Osteoblast (primary cell): ENCODE measurements around the gene TTLL4. TPM values are rescaled to one million over a fixed set of nuclear protein-coding genes. Genes with fewer than 3 reads are reported as not detected.

Experiments
- DNase-seq: peaks from one replicate; pipeline ENCODE4 v3.0.0; 2011; ENCODE audit warnings: low spot score, mixed read lengths; ENCODE audit not compliant: insufficient read length; ENCODE audit errors: missing footprints
- H2AFZ ChIP-seq: 2 replicates; pipeline ENCODE4 v1.6.0; 2011; ENCODE audit warnings: mild to moderate bottlenecking, low read length
- H3K27ac ChIP-seq: 2 replicates; pipeline ENCODE4 v1.5.1; 2011; ENCODE audit warnings: mild to moderate bottlenecking, low read depth, low read length, moderate library complexity
- H3K27me3 ChIP-seq: 2 replicates; pipeline ENCODE4 v1.6.0; 2012; ENCODE audit warnings: mild to moderate bottlenecking, control low read depth, inconsistent platforms, low read length, moderate library complexity; ENCODE audit not compliant: insufficient read depth
- H3K36me3 ChIP-seq: 2 replicates; pipeline ENCODE4 v1.5.1; 2011; ENCODE audit warnings: mild to moderate bottlenecking, low read length, control low read depth, moderate library complexity; ENCODE audit not compliant: insufficient read depth
- H3K4me1 ChIP-seq: 2 replicates; pipeline ENCODE4 v1.5.1; 2011; ENCODE audit warnings: mild to moderate bottlenecking, low read length, control low read depth, moderate library complexity; ENCODE audit not compliant: insufficient read depth
- H3K4me2 ChIP-seq: 2 replicates; pipeline ENCODE4 v1.6.0; 2011; ENCODE audit warnings: mild to moderate bottlenecking, low read length; ENCODE audit not compliant: insufficient read depth
- H3K4me3 ChIP-seq: fragments of 200-600 bp; sonication (generic); 3 replicates; pipeline ENCODE4 v1.5.1; 2012; ENCODE audit warnings: mild to moderate bottlenecking, low read length, inconsistent platforms; ENCODE audit not compliant: insufficient read depth
- H3K79me2 ChIP-seq: 2 replicates; pipeline ENCODE4 v1.6.0; 2012; ENCODE audit warnings: mild to moderate bottlenecking, low read length, control low read depth, inconsistent platforms; ENCODE audit not compliant: insufficient read depth
- H3K9me3 ChIP-seq: 2 replicates; pipeline ENCODE4 v1.5.1; 2011; ENCODE audit warnings: low read depth, low read length, control low read depth
- H4K20me1 ChIP-seq: 2 replicates; pipeline ENCODE4 v1.6.0; 2012; ENCODE audit warnings: mild to moderate bottlenecking, low read length, control low read depth; ENCODE audit not compliant: insufficient read depth
- total RNA-seq: library from RNA; depleted of rRNA; stranded (reverse); fragments of >200 nt; gene quantifications from 2 replicates; pipeline ENCODE4 v1.2.3, GENCODE V29; 2012
- TF ChIP-seq, protein P1 (sequence below): IDR thresholded peaks from 2 replicates; pipeline ENCODE4 v1.5.1; 2011; ENCODE audit warnings: mild to moderate bottlenecking, low read depth, low read length, moderate library complexity; ENCODE audit errors: extremely low read depth

Gene TTLL4
- total RNA-seq, 1 donor, result 13.0 TPM

DNA sequence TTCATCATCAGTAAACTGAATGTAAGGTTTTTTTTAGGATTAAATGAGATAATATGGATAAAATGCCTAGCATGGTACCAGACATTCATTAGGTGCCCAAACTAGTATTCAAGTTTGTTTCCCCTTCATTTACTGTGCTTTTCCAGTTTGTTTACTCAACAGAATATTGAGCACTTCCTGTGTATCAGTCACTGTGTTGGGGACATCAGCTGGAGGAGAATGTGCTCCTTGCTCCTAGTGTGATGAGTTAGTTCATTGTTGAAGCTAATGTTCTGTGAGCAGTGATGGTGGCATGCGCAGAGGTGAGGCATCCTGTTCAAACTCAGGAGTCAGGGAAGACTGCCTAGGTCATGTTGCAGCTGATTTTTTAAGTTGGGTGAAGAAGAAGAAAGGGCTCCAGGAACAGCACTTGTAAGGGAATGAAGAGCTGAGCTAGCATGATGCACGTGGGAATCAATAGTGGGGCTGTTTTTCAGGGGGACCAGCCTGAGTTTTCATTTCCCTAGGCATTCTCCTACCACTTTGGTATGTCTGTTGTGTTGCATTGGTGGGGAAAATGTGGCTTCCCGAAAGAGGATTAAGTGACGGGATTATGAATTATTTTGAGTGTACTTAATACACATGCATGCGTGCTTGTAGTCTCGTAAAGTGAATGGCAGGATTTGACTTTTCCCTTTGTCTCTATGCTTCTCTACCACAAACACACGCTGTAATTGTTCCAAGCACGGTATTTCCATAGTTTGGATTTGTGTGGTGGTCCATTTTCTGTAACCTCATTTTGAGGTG is 23.7 kb downstream of the TTLL4 start:
- peaks cover 27% of the 10 kb centered on the region for H3K4me1 ChIP-seq
- no peaks in the 10 kb centered on the region for H3K27me3 ChIP-seq
- TF ChIP-seq, protein P1, sequence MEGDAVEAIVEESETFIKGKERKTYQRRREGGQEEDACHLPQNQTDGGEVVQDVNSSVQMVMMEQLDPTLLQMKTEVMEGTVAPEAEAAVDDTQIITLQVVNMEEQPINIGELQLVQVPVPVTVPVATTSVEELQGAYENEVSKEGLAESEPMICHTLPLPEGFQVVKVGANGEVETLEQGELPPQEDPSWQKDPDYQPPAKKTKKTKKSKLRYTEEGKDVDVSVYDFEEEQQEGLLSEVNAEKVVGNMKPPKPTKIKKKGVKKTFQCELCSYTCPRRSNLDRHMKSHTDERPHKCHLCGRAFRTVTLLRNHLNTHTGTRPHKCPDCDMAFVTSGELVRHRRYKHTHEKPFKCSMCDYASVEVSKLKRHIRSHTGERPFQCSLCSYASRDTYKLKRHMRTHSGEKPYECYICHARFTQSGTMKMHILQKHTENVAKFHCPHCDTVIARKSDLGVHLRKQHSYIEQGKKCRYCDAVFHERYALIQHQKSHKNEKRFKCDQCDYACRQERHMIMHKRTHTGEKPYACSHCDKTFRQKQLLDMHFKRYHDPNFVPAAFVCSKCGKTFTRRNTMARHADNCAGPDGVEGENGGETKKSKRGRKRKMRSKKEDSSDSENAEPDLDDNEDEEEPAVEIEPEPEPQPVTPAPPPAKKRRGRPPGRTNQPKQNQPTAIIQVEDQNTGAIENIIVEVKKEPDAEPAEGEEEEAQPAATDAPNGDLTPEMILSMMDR, result no peak
- peaks cover 2% of the 10 kb centered on the region for H4K20me1 ChIP-seq
- no peaks in the 10 kb centered on the region for H3K9me3 ChIP-seq
- H3K27ac ChIP-seq, result peak overlapping the region; percentile 89
- H2AFZ ChIP-seq, result no peak overlapping the region
- peaks cover 21% of the 10 kb centered on the region for H3K36me3 ChIP-seq
- peaks cover 47% of the 10 kb centered on the region for H3K79me2 ChIP-seq
- no peak overlapping the region for H3K4me2 ChIP-seq
- no peak overlapping the region for H3K4me3 ChIP-seq
- DNase-seq, result no peak

DNA sequence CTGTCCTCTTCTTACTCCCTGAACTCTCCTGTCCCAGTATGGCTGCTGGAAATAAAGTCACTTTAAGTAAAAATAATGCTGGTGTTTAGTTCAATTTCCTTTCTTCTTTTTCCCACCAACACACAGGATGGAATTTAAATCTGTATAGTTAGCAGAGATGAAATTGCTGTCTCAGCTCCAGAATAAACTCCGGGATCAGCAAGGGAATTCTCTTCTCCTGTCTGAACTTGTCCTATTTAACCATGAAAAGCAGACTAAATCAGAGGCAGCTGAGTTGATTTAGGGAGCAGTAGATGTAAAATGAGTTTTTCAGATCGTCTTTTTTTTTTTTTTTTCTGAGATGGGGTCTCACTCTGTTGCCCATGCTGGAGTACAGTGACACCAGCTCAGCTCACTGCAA is 25.9 kb downstream of the TTLL4 start:
- H3K4me1 ChIP-seq, result peaks cover 27% of the 10 kb centered on the region
- H3K9me3 ChIP-seq, result no peaks in the 10 kb centered on the region
- peaks cover 47% of the 10 kb centered on the region for H3K79me2 ChIP-seq
- H4K20me1 ChIP-seq, result peaks cover 2% of the 10 kb centered on the region
- TF ChIP-seq, protein P1, result no peak
- H3K27me3 ChIP-seq, result no peaks in the 10 kb centered on the region
- no peak for DNase-seq
- H3K36me3 ChIP-seq, result peaks cover 34% of the 10 kb centered on the region
- H3K4me2 ChIP-seq, result no peak overlapping the region
- no peak overlapping the region for H3K4me3 ChIP-seq
- no peak overlapping the region for H2AFZ ChIP-seq
- no peak overlapping the region for H3K27ac ChIP-seq

DNA sequence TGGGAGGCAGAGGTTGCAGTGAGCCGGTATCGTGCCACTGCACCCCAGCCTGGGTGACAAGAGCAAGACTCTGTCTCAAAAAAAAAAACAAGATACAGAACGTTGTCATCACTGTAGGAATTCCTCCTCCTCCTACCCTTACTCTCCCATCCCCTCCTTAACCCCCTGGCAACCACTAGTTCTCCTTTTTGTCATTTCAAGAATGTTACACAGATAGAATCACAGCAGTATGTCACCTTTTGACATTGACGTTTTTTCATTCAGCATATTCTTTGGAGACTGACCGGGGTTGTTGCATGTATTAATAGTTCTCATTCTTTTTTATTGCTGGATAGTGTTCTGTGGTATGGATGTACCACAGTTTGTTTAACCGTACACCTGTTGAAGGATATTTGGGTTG is 32.4 kb downstream of the TTLL4 start:
- Histone ChIP-seq H3K27ac (no peak overlapping the region), H3K27me3 (no peaks in the 10 kb centered on the region), H2AFZ (no peak overlapping the region), H3K9me3 (no peaks in the 10 kb centered on the region), H3K4me3 (no peak overlapping the region), H3K4me1 (no peaks in the 10 kb centered on the region), H3K36me3 (peaks cover 45% of the 10 kb centered on the region), H3K4me2 (no peak overlapping the region), H4K20me1 (peaks cover 2% of the 10 kb centered on the region), H3K79me2 (peaks cover 9% of the 10 kb centered on the region)
- no peak for DNase-seq
- TF ChIP-seq, protein P1, result no peak

DNA sequence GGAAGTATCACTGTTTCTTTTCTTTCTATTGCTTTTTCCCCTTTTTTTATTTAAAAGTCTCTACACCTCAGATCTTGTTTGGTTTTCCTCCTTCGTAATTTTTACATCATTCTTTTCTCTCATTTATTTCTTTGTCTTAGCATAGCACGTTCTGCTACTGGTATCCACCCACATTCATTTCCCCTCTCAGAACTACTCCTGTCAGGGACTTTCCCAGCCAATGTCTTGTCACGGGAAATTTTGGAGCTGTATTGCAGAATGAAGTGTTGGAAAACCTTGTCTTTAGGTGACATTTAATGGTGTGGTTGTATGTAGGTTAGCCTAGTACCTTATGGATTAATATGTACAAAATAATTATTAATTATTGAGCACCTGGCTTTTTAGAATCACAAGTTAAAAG is 34.0 kb downstream of the TTLL4 start:
- H3K36me3 ChIP-seq, result peaks cover 46% of the 10 kb centered on the region
- H2AFZ ChIP-seq, result no peak overlapping the region
- H3K4me1 ChIP-seq, result no peaks in the 10 kb centered on the region
- H3K79me2 ChIP-seq, result peaks cover 2% of the 10 kb centered on the region
- no peak for DNase-seq
- no peaks in the 10 kb centered on the region for H3K9me3 ChIP-seq
- TF ChIP-seq, protein P1, result no peak
- H4K20me1 ChIP-seq, result no peaks in the 10 kb centered on the region
- no peaks in the 10 kb centered on the region for H3K27me3 ChIP-seq
- H3K4me3 ChIP-seq, result no peak overlapping the region
- H3K4me2 ChIP-seq, result no peak overlapping the region
- H3K27ac ChIP-seq, result no peak overlapping the region
